NCI-H1105 treated with DMSO at 0.1 percent for 48 hours (cell line): ENCODE data around the gene CDC14A.
"Not testable (repeated sequence)": the region's sequence is repeated elsewhere in the genome, so short reads cannot be mapped to it uniquely, and the experiment has no call there.

Experiments
- DNase-seq: peaks from one replicate; lab custom pipeline; 2025; lab: John Stamatoyannopoulos, UW

The CDC14A gene, protein sequence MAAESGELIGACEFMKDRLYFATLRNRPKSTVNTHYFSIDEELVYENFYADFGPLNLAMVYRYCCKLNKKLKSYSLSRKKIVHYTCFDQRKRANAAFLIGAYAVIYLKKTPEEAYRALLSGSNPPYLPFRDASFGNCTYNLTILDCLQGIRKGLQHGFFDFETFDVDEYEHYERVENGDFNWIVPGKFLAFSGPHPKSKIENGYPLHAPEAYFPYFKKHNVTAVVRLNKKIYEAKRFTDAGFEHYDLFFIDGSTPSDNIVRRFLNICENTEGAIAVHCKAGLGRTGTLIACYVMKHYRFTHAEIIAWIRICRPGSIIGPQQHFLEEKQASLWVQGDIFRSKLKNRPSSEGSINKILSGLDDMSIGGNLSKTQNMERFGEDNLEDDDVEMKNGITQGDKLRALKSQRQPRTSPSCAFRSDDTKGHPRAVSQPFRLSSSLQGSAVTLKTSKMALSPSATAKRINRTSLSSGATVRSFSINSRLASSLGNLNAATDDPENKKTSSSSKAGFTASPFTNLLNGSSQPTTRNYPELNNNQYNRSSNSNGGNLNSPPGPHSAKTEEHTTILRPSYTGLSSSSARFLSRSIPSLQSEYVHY

DNA sequence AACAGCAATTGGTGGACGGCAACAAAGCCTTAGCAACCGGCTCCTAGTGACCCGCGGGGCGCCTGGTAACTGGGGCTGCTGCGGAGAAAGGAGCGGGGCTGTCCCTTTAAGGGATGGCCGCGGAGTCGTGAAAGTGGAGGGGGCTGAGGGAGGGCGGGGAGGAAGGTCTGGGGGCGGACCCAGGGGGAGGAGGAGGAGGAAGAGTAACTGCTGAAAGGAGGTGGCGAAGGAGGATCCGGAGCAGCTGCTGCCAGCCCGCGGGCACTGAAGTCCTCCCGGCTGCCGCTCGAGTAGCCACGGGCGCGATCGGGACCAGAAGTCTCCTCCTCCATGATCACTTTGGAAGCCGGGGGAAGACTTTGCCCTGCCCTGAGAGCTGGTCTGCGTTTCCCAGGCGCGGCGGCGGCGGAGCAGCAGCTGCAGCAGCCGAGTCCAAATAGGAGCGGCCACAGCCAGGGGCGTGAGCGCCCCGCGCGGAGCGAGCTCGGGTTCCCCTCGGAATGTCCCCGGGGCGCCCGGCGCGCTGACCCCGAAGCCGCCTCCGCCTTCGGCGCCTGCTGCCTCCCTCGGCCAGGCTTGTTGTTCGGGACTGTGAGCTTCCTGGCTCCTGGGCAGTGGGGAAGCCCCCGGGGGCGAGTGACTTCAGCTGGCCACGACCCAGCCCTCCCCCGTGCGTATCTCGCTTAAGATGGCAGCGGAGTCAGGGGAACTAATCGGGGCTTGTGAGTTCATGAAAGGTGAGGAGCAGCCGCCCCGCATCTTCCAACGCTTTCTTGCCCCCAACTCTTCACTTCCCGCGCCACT lies at the start of gene CDC14A:
TSS of gene CDC14A (plus strand) at position 240 of the 804 bp plus-strand sequence. CDS start at position 689, 449 bp downstream.
- peak; percentile 97 for DNase-seq

- DNase-seq = no peak
These were observed 49.6 kb upstream of the CDC14A start for GRCh38 chr1:100302739-100303138.

GRCh38 chr1:100304227-100304626 lies 48.1 kb upstream of the CDC14A start:
- DNase-seq = no peak

- DNase-seq = no peak
These were observed 47.4 kb upstream of the CDC14A start for GRCh38 chr1:100304921-100305320.

GRCh38 chr1:100305954-100306353 lies 46.4 kb upstream of the CDC14A start:
- DNase-seq = no peak

- no peak for DNase-seq
These were observed 45.5 kb upstream of the CDC14A start for GRCh38 chr1:100306735-100307313.

DNA sequence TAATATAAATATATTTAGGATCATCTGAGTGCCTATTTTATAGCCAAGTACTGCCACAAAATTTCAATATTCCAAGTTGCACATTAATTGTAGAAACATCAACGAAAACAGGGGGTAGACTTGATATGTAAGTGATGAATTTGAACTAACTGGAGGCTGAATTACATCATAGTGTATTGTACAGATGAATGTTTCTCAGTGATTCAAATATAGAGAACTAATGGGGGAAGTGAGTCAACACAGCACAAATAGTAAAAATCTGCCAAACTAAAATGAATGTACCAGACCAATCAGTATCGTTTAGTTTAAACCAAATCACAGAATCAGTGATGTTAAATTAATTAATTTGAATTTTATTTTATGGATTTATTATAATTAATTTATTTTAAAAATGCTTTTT lies 43.5 kb upstream of the CDC14A start:
- no peak for DNase-seq

- no peak for DNase-seq
These were observed 42.4 kb upstream of the CDC14A start for GRCh38 chr1:100309863-100310262.

DNA sequence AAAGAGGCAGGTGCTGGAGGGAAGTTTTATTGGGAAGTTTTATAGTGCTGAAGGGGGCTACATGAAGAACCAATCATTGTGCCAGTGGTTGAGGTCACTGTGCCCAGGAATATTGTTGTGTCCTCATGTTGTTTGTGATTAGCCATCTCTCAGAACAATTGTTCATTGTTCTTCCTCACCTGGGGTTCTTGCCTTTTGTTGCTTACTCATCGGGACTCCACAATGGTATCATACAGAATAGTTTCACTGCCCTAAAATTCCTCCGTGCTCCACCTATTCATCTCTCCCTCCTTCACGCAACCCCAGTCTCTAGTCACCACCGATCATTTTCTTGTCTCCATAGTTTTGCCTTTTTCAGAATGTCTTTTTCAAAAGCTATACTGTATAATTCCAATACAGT lies 38.9 kb upstream of the CDC14A start:
- no peak for DNase-seq

GRCh38 chr1:100316622-100317021 lies 35.7 kb upstream of the CDC14A start:
- no peak for DNase-seq

- no peak for DNase-seq
These were observed 31.8 kb upstream of the CDC14A start for GRCh38 chr1:100320311-100321099.

GRCh38 chr1:100321100-100321493 lies 31.2 kb upstream of the CDC14A start:
- no peak for DNase-seq

GRCh38 chr1:100321506-100321905 lies 30.8 kb upstream of the CDC14A start:
- DNase-seq = no peak

DNA sequence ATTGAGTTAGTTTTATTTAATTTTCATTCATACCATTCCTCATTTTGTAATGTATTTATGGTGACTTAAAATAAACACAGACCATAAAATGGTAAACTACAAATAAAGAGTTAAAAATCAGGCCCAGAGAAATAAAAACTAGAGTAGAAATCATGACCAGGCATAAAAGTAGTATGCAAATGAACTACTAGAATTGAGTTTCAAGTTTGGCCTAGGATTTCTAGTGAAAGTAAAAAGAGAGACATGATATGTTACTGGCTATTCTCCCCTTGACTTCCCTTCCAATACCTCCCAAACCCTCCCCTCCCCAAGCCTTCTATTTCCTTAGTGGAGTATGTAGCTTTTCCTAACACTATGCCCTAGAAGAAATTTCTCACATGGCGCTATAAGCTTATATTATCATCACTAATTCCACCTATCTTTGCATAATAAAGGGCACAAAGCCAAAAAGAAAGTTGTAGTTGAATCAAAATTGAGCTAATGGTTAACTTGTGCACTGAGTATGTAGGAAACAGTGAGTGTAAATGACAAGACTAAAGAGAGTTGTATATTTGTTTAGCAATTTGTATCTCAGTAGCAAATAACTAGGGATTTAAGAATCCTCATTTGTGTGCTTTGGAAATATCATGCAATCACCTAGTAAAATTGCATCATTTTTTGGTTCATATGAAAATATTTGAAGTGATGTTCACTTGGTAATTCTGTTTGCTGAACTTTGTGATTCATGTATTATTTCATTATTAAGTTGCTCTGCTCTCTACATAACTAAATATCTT lies 29.7 kb upstream of the CDC14A start:
- DNase-seq = no peak

DNA sequence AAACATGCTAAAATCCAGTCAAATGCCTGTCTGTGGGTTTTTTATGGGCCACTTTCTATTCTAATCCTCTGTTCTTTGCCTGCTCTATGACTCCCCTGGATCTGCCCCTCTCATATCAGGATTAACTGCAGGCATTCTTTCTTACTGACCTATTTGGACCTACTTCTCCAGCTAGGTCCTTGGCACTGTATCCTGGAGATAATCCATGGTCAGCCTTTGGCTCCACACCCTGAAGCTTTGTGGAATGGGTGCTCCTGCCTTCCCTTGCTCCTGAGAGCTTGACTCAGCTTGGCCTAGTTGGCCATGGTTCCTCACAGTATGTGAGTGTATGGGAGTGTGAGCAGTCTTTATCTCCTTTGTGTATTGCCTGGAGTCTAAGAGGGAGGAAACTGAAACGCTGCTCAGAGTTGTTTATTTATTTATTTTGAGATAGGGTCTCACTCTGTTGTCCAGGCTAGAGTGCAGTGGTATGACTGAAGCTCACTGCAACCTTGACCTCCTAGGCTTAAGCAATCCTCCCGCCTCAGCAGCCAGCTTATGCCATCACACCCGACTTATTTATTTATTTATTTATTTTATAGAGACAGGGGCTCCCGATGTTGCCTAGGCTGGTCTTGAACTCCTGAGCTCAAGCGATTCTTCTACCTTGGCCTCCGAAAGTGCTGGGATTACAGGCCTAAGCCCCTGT lies 28.7 kb upstream of the CDC14A start:
- no peak for DNase-seq

DNA sequence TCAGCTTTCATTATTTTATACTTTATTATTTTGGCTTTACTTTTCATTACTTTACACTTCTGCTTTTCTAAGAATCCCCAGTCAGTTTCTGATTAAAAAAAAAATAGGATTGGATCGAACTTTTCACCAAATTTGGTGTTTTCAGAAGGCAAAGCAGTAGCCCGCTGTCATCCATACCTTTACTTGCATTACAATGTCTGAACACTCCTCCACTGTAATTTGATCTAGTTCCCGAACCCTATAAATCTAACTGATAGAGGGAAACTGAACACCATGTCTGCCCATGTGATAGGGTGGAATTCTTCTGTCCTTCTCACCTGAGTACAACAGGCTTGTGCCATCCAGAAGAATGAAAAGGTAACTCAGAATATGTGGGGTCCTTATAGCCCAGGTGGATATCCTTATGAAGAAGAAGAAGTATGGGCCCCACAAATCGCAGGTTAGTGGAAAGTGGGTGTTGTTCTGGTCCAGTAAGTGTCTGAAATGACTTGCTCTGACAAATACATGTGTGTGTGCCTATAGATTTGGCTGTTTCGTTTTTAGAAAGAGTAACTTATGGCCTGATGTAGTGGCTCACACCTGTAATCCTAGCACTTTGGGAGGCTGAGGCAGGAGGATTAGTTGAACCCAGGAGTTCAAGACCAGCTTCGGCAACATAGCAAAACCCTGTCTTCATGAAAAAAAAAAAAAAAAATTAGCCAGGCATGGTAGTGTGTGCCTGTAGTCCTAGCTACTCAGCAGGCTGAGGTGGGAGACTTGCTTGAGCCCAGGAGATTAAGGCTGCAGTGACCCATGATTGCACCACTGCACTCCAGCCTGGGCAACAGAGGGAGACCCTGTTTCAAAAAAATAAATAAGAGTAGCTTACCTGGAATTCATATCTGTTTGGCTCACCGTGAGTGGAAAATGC lies 26.6 kb upstream of the CDC14A start:
- no peak for DNase-seq

- DNase-seq = not testable (repeated sequence)
These were observed 26.0 kb upstream of the CDC14A start for GRCh38 chr1:100326325-100326670.

DNA sequence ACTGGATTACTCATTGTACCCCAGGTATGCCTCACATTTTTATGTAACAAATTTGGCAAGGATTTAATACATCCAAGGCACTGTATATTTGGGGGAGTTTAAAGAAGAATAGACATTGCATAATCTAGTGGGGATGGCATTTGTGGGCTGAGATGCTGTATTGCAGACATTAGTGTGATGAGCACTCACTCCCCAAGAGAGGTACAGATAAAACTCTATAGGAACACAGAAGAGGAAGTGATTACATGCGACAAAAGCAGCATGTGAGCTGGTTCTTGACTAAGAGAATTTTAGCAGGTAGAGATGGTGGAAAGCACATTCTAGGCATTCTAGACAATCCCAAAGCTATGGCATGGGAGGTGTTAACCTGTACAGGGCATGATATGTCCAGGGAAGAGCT lies 24.2 kb upstream of the CDC14A start:
- DNase-seq = no peak

DNA sequence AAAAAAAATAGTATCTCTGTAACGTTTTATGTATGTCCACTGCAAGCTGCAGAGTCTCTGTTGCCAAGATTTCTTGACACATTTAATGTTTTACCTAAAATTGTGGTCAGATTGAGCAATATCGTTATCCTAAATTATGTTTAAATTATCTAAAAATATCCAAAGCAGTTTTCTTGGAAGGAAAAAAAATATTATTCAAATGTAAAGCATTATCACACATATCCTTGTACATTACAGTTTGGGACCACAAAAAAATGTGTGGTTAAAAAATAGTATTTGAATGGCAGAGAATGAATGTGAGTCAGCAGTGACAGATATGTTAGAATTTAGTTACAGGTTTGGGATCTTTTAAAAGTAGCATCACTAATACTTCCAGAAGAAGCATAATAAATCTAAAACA lies 21.2 kb upstream of the CDC14A start:
- DNase-seq = not testable (repeated sequence)
